Breast epithelium (tissue), 3 donors: ENCODE measurements around the gene CCDC102A.

Source experiments
- POLR2A ChIP-seq: fragments of 450-650 bp; IDR thresholded peaks from one replicate; pipeline ENCODE4 v1.6.1; 2016; ENCODE audit warnings: antibody characterized with exemption, mild to moderate bottlenecking, moderate library complexity
- POLR2AphosphoS5 ChIP-seq, 3 donors: sonication (generic); formaldehyde crosslinking; IDR thresholded peaks; one replicate each; pipeline ENCODE4 v1.6.1; 2017; ENCODE audit warnings: antibody characterized with exemption in 3 of 3
- TF ChIP-seq, protein P1 (sequence below), 3 donors: fragments of 450-650 bp; IDR thresholded peaks; one replicate each; pipeline ENCODE4 v1.5.1; 2016 to 2017; ENCODE audit warnings: antibody characterized with exemption in 3 of 3, mild to moderate bottlenecking in 3 of 3, moderate library complexity in 3 of 3

DNA sequence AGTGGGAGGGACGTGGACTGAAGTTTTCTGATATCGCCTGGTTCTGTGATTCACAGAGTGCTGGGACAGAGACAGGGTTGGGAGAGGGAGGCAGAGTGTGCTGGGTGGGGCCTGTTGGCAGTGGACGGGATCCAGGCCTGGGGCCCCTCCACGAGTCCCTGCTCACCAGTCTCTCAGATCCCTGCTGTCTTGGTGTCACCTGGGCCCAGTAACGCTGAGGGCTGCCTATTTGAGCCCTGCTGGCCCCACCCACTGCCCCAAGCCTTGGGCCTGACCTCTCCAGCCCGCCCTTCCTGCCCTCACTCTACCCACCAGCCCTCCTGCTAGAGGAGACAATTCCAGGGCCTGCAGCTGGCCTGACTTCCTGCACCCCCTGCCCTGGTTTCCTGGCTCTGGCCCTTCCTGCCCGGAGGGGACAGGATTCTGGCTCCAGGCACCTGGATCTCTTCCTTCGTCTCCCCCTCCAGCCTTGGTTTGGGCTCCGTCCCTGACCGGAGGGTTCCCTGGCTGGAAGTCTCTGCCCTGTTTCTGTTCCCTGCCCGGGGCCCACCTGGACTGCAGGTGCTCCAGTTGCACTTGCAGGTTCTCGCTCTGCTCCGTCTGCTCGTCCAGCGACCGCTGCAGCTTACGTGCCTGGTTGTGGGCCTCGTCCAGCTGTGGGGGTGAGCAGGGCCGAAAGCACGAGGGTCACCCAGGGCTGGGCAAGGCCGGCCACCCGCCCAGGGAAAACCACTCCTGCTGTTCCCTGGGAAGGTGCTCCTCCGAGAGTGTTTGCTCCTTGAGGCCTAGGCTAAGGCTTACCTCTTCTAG, 21.4 kb downstream of the CCDC102A start:
- TF ChIP-seq, protein P1, sequence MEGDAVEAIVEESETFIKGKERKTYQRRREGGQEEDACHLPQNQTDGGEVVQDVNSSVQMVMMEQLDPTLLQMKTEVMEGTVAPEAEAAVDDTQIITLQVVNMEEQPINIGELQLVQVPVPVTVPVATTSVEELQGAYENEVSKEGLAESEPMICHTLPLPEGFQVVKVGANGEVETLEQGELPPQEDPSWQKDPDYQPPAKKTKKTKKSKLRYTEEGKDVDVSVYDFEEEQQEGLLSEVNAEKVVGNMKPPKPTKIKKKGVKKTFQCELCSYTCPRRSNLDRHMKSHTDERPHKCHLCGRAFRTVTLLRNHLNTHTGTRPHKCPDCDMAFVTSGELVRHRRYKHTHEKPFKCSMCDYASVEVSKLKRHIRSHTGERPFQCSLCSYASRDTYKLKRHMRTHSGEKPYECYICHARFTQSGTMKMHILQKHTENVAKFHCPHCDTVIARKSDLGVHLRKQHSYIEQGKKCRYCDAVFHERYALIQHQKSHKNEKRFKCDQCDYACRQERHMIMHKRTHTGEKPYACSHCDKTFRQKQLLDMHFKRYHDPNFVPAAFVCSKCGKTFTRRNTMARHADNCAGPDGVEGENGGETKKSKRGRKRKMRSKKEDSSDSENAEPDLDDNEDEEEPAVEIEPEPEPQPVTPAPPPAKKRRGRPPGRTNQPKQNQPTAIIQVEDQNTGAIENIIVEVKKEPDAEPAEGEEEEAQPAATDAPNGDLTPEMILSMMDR (IDR thresholded peaks at IDR 0.05): no peak
- TF ChIP-seq POLR2A: no peak
- TF ChIP-seq POLR2AphosphoS5 (IDR thresholded peaks at IDR 0.05): no peak
